Measurements from ENCODE around the gene PMEPA1.

GRCh38 chr20:57728762-57729161 is 18.9 kb upstream of the PMEPA1 start:
- TF ChIP-seq CTCF (IDR thresholded peaks at IDR 0.05 in 8 of 11, conservative IDR thresholded peaks at IDR 0.05 in 3 of 11) (no peak), POLR2AphosphoS5 (IDR thresholded peaks at IDR 0.05) (no peak)
